ENCODE results near the gene SOX18.
A peak's percentile ranks its signal among the peaks of the same experiment; 100 is the strongest.

SOX18 gene

DNA sequence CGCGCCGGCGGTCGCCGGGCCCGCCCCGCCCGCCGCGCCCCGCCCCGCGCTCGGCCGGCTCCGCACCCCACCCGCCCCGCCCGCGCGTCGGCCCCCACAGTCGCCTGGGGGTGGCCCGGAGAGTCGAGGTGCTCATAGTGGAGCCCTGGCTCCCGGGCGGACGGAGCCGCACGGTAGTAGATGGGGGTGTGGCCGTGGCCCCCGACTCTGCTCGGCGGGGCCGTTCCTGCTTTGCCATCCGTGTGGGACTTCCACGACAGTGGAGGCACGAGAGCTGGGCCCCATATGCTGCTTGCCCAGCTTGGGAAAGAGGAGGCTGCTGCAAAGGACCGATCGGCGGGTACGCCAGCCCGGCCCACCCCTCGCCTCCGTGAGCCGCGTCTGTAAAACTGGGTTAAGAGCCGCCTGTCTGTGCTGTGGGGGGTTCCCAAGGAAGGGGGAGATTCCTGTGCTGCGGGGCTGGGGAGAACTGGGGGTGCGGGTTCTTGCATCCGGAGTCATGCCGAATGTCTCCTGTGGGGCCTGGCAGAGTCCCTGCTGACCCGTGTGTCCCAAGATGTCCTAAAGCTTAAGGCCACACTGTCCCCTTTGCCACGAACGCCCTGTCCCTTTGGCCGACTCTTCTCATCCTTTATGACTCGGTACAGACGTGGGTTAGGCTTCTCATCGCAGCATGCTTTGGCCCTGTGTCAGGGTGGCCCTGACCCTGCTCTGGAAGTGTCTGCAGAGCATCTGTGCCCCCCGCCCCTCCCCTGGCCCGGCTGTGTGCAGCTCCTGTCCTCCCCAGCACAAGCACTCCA lies 30.8 kb upstream of the SOX18 start, which contains the start of gene OPRL1:
TSS of gene OPRL1 (plus strand) at position 70 of the 800 bp plus-strand sequence. CDS start 12,639 bp downstream, outside the sequence.
- no peak for DNase-seq (ENCODE audit: low spot score)

DNA sequence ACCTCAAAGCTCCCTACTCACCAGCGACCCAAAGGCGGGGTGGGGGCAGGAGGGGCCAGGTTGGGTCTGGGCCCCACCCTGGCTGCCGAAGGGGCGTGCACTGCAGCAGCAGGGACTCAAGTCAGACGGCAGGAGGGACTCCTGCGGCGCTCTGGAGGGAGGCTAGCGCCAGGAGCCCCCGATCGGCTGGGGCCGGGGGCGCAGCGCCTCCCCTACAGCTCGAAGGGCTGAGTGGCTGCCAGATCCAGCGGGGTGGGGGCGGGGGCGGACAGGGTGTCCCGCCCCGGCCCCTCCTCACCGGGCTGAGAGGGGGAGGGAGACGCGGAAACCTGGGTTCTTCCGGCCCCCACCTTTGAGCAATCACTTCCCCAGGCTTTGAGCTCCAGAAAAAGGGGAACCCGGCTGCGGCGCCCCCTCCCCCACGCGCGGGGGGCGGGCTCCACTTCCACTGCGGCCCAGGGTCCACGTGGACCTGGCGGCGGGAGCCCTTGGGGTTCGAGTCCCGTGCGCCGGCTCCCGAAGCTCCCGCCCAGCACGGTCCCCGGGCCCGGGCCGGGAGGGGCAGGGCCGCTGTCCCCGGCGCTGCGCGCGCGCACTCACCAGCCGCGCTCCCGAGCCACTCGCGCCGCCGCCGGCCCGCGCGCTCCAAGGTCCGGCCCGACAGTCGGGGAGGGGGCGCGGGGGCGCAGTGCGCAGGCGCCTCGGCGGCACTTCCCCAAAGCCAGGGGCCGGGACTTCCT lies 30.0 kb upstream of the SOX18 start, which contains the start of gene RGS19:
TSS of gene RGS19 (minus strand) at position 246 of the 740 bp plus-strand sequence. CDS start 2,632 bp downstream, outside the sequence.
- peak; percentile 66 for DNase-seq (ENCODE audit: low spot score)

DNA sequence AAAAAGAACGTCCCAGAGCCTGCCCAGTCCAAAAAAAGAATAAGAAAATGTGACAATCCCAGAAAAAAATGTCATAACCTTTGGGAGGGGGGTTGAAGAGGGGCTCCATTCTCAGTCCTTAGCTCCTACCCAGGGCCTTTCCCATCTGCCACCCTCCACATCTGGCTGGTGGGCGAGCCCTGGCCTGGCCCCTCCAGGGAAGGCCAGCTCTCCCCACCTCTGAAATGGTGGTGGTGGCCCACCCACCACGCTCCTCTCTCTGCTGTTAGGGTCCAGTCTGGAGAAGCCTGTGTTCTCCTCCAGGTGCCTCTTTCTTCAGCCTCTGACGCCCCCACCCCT lies 29.5 kb upstream of the SOX18 start:
- no peak for DNase-seq (ENCODE audit: low spot score)

DNA sequence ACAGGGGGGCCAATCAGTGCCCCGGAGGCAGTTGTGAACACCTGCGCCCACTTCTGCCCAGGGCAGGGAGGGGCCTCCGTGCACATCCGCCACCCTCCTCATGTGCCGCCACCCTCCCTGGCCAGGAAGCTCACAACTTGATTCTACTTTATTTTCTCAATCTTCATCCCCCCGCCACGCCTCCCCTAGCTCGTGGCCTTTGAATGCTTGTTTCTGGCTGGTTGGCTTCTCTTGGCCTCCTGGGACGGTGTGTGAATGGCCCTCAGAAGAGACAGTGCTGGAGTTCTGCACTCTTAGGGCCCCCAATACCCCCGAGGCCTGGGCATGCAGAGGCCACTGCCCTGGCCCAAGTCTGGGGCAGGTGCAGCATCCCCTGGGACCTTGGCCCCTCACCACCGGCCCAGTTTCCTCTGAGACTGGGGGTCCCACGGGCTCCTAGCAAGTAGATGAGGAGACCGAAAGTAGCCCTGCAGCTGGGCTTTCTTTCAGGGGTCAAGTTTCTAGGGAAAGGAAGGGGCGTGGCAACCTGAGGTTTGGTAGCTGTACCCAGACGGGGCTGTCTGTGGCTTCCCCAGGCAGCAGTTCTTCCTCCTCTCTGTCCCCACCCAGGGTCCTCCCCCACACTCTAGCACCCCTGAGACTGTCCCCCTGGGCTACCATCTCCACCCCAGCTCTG lies 28.6 kb upstream of the SOX18 start:
- peak; percentile 60 for DNase-seq (ENCODE audit: low spot score)

DNA sequence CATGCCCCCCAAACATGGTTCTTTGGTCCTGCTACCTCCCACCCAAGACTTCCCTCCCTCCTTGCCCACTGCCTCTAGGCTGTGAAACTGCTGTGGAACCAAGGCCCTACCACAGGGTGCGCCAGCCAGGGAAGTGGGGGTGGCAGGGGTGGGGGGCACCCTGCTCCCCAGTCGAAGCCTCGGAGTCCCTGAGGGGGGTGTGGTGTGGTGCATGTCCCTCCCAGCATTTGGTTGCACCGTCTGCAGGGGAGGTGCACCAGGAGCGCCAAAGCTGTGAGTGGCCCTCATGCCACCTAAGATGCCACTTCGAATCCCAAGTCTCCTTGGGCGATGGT lies 28.1 kb upstream of the SOX18 start:
- no peak for DNase-seq (ENCODE audit: low spot score)

DNA sequence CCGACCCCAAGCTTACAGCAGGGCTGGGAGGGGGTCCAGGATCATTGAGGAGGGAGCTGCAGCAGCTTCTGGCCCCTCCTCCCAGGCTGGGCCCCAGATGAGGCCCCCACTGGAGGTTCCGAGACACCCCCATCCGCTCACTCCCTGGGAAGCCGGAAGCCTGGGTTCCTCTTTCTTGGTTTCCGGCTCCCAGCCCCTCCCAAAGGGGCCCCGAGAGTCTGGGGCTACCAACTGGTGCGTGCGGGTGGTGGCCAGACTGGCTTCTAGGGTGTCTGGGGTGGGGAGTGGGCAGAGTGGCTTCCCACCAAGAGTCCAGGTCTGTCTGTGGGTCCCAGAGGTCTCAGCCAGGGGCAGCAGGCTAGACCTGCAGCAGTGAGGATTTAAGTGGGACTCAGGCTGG lies 27.7 kb upstream of the SOX18 start:
- DNase-seq (ENCODE audit: low spot score), result no peak

DNA sequence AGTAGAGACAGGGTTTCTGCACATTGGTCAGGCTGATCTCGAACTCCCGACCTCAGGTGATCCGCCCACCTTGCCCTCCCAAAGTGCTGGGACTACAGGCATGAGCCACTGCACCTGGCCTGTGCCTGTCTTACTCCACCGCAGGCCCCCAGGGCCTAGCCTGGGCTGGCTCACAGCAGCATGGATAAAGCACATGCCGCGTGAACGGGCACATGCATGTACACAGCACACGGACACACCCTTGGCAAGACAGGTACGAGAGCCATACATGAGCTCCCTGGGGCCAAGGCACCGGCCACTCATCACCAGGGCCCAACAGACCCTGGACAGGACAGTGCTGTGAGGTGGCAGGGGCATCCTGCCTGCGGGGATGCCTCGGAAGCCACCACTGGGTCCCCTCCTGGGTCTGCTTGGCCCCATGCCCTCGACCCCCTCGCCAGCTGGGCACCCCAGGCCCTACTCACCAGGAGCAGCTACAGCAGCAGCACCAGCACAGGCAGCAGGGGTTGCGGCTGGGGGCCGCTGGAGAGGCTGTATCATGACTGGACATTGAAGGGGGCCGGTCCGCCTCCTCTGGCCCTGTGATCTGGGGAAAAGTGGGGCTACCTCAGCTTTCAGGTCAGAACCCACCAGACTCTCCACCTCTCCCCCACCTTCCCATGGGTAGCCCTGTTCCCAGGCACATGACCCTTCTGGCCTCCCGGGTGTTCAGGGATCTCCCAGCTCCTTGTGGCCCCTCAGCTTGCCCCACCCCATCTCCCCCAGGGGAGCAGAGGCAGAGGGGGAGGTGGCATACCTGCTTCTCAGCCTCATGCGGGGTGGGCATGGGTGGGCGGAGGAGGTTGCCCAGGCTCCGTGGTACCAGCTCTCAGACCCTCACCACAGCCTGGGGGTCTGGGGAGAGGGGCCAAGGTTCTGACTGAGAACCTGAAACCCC lies 26.9 kb upstream of the SOX18 start:
- no peak for DNase-seq (ENCODE audit: low spot score)

DNA sequence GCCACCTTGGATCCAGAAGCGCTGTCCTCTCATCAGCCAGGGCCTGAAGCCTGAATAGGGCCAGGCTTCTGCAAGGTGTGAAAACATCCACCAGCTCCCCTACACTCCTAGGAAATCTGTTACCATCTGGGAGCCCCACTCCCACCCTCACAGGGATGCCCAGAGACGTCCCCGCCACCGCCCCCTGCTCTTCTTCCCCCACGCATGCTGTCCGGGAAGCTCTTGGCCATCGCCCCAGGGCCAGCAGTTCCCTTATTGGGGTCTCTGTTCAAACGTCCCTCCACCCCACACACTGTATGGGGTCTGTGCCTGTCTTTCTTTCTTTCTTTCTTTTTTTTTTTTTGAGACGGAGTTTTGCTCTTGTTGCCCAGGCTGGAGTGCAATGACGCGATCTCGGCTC lies 26.1 kb upstream of the SOX18 start:
- no peak for DNase-seq (ENCODE audit: low spot score)

DNA sequence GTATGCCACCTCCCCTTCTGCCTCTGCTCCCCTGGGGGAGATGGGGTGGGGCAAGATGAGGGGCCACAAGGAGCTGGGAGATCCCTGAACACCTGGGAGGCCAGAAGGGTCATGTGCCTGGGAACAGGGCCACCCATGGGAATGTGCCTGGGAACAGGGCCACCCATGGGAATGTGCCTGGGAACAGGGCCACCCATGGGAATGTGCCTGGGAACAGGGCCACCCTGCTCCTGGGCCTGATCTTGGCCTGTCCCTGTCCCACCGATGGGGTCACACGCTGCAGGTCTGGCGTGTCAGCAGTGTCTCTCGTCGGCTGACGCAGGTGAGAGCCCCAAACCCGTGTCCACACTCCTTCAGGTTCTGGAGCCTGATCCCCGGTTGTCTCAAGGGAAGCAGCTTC lies 25.5 kb upstream of the SOX18 start:
- DNase-seq (ENCODE audit: low spot score), result no peak

DNA sequence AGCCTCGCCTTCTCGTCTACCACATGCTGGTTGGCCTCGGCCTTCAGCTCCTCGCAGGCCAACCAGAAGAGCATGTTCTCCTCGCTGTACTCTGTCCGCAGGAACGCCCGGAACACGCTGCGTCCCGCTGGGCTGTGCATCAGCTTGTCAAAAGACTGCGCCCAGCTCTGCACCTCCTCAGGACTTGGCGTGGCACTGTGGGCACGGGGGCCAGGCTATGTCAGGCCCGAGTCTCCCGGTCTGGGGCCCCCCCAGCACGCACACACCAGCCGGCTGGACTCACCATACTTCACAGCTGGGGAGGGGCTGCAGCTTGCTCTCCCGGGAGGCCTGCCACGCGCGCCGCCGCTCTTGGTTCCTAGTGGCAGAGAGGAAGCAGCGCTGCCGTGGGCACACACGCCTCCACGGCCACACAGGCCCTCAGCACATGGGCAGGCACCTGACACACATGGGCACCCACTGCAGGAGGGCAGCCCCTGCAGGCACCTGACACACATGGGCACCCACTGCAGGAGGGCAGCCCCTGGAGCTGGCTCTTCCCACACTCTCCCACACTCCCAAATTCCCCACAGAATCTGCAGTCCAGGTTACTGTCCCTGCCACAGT lies 24.8 kb upstream of the SOX18 start:
- no peak for DNase-seq (ENCODE audit: low spot score)

DNA sequence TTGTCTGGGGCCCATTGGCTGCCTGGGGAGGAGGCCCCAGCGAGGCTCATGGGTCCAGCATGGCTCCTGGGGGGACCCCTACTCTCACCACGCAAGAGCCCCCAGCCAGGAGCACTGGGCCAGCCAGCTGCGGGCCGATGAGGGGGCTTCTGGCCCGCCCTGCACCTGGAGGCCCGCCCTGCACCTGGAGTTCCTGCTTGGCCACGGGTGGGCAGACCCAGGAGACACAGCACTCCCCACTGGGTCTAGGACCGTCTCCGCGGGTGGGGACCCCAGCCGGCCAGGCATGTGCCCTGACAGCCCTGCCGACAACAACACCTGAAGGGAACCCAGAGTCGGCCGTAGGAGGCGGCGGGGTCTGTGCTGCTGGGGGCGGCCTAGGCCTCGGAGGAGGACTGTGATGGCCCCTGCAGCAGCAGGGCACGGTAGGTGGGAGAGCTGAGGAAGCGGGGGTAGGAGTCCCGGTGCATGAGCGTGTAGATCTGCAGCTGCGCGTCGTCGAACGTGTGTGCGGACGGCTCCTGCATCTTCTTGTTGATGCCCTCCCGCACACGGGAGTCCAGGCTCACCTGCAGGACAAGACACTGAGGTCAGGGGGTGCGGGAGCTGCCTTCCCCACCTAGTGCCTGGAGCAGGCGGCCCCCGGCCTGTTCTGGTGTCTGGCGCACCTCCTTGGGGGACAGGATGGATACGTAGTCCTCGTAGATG lies 24.2 kb upstream of the SOX18 start:
- DNase-seq (ENCODE audit: low spot score), result no peak

DNA sequence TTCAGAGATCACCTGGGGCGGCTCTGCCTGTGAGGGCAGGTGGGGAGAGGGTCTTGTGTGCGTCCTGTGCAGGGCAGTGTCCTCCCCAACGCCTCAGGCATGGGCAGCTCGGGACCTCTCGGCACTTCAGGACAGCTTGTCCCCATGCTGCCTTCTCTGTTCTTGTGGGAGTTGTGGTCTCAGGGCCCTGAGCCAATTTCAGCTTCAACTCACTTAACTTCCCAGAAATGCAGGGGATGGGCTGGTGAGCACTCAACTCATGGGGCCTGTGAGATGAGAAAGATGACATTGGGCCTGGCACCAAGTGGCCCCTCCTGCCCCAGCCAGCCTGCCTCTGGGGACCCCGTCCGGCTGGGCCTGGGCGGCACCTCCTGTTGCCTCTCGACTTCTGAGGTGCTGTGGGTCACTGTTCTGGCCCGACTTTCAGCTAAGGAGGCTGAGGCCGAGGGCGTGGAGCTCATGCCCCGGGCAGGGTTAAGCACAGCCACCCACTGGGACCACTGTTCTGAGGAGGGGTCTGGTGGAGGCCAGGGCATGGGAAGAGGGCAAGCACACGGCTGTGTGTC lies 23.1 kb upstream of the SOX18 start:
- DNase-seq (ENCODE audit: low spot score), result no peak

DNA sequence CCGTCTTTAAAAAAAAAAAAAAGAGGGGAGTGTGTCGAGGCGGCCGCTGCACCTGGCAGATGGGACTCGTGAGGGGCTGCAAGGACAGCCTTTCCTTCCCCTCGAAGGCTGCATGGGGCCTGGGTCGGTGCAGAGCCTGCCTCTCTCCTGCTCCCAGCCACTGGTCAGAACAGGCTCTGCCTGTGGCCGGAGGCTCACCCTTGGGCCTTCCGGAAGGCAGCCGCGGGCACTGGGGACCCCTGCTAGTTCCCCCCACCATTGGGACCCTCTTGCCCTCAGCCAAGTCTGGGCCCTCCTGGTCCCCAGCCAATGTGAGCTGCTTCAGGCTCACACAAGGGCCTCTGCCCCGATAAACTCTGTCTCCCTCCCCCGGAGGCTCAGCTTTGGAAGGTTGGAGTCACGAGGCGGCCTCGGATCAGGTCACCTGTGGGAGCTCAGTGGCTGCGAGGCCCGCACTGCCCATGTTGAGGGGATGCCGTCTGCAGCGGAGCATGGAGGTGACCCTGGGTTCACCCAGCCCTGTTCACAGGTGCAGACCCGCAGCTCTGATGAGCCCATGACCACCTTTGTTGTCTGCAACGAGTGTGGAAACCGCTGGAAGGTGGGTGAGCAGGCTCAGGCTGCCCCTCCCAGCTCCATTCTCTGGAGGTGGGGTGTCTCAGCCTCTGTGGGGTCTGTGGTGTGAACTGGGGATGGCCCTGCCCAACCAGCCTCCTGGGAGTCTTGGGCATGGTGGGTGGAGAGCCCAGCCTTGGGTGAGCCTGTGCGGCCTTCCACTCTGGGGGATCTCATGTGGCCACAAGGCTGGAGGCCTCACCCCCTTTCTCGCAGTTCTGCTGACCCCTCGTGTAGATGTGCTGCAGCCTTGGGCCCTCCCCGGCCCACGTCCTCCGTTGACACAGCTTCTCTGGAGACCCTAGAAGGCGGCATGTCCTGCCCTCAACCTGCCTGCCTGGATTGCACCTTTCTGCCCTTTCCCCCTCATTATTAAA lies 22.2 kb upstream of the SOX18 start:
- DNase-seq (ENCODE audit: low spot score), result no peak

DNA sequence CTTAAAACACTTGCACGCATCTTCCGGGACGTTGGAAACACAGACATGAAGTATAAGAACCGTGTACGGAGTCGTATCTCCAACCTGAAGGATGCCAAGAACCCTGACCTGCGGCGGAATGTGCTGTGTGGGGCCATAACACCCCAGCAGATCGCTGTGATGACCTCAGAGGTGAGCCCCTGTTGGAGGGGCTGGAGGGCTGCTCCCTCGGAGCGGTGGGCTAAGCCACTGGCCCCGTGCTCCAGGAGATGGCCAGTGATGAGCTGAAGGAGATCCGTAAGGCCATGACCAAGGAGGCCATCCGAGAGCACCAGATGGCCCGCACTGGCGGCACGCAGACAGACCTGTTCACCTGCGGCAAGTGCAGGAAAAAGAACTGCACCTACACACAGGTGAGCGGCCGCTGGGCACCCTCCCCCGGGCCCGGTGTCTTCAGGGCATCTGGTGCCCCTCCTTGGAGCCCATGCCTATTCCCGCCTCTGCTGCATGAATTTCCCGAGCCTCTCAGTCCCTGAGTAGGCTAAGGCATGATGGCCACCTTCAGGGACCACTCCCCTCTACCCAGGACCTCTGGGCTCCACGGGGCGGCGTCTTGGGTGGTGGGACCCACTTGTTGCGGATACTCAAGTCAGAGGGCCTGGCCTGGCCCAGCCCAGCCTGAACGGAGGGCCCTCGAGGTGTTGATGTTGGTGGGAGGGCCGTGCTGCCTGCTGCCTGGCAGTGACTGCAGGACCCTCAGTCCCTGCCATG lies 21.0 kb upstream of the SOX18 start:
- DNase-seq (ENCODE audit: low spot score), result no peak

DNA sequence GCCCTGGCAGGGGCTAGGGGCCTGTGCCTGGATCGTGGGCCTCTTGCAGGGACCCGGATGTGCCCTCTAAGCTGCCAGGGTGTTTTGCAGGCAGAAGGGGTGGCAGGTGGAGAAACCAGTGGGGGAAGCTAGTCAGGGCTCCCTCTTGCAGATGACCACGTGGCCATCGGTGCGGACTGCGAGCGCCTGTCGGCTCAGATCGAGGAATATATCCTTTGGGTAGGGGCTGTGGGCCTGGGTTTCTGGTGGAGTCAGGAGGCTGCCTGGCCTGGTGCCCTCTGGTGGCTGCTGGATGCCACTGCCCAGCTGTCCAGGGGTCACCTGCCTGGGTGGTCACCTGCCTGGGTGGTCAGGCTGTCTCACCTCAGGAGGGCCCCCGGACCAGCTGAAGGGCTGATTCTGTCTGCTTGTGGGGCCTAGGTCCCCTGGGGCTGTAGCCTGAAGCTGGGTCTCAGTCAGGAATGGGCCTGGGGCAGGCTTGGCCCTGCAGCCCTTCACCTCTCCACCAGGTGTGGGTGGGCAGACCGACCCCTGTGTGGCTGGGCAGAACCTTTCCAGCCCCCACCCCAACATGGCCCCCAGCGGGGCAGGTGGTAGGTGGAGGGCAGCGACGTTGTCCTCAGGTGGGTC lies 20.3 kb upstream of the SOX18 start:
- peak; percentile 14 for DNase-seq (ENCODE audit: low spot score)

DNA sequence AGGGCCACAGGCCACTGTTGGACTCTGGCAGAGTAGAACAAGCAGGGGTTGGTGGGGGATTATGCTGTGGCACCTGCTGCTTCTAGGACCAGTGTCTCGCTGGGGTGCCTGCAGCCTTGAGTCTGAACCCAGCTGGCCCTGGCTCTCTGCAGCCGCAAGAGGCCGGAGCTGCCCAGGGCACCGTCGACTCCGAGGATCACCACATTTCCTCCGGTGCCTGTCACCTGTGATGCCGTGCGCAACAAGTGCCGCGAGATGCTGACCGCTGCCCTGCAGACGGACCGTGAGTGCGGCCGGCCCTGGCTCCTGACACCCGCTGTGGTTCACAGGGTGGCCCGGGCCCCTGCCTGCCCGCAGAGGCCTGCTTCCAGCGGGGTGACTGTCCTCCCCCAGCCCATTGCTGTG lies 19.8 kb upstream of the SOX18 start:
- DNase-seq (ENCODE audit: low spot score), result no peak

DNA sequence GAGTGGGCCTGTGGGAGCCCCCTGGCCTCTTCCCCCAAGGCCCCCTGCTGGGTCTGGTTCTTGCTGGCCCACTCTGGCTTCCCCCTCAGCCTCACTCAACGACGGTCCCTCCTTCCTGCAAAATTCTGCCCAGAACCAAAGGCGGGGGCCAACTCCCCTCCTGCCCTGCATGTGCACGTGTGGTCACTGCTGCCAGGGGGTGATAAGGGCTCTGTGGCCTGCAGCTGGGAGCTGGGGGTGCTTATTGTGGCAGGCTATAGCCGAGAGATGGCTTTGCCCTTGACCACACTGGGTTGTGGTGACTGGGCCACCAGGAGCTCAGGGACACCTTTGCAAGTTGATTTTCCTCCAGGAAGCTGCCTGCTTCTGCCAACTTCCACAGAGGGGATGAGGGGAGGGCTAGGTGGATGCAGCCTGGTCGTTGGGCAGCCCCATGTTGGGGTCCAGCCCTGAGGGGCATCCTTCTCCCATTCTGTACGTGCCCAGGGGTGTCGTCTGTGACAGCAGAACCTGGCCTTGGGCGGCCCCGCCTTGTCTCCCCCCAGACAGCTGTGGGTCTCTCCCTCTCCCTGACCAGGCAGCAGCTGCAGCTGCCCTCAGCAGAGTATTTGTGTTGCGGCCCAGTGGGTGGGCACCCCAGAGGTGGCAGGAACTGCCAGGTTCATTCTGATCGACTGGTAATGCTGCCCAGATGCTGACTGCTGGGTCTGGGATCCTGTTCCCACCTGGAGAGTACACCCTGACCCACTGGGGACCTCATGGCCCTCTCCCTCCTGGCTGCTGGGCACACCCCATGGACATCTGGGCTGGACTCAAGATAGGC lies 19.2 kb upstream of the SOX18 start:
- no peak for DNase-seq (ENCODE audit: low spot score)

All from CD4-positive, alpha-beta T cell treated with Interleukin-15 for 4 hours (primary cell).